Progenitor cell of endocrine pancreas (in vitro differentiated cells): ENCODE results near the gene PSMB9. TPM values are rescaled to one million over a fixed set of nuclear protein-coding genes. Genes with fewer than 3 reads are reported as not detected.

ENCODE experiments used
- DNase-seq: peaks from one replicate; pipeline ENCODE4 v3.0.0; 2021; ENCODE audit warnings: low spot score; ENCODE audit not compliant: unreplicated experiment
- H3K27ac Mint-ChIP-seq: 2 replicates; pipeline ENCODE4 v1.8.0; 2021; ENCODE audit warnings: mild to moderate bottlenecking, moderate library complexity, mixed read lengths
- H3K27me3 Mint-ChIP-seq: 2 replicates; pipeline ENCODE4 v1.8.0; 2021; ENCODE audit warnings: mixed read lengths
- H3K36me3 Mint-ChIP-seq: 2 replicates; pipeline ENCODE4 v1.8.0; 2022; ENCODE audit warnings: mixed read lengths; ENCODE audit not compliant: insufficient read depth
- H3K4me1 Mint-ChIP-seq: 2 replicates; pipeline ENCODE4 v1.8.0; 2021; ENCODE audit warnings: low read depth, mixed read lengths
- H3K4me3 Mint-ChIP-seq: 2 replicates; pipeline ENCODE4 v1.8.0; 2021; ENCODE audit warnings: low read depth, mild to moderate bottlenecking, moderate library complexity, mixed read lengths
- H3K9me3 Mint-ChIP-seq: 2 replicates; pipeline ENCODE4 v1.8.0; 2021; ENCODE audit warnings: low read depth, mixed read lengths
- total RNA-seq: library from RNA; stranded (reverse); gene quantifications from 2 replicates; pipeline ENCODE4 v1.2.1, GENCODE V29; 2021
- TF ChIP-seq, protein P1 (sequence below): fragments of 200-600 bp; sonication (generic); IDR thresholded peaks from one replicate; pipeline ENCODE4 v1.5.0; 2021; ENCODE audit warnings: antibody characterized with exemption, mild to moderate bottlenecking; ENCODE audit not compliant: unreplicated experiment

The PSMB9 gene
- total RNA-seq, 1 donor from 2014 or later: not detected

GRCh38 chr6:32894085-32895005 is 40.4 kb downstream of the PSMB9 start:
- H3K36me3 Mint-ChIP-seq: no peaks in the 10 kb centered on the region
- H3K27ac Mint-ChIP-seq: peak overlapping the region; percentile 99
- peaks cover 15% of the 10 kb centered on the region for H3K27me3 Mint-ChIP-seq
- peak overlapping the region; percentile 97 for H3K4me3 Mint-ChIP-seq
- H3K4me1 Mint-ChIP-seq: peaks cover 10% of the 10 kb centered on the region
- TF ChIP-seq, protein P1, sequence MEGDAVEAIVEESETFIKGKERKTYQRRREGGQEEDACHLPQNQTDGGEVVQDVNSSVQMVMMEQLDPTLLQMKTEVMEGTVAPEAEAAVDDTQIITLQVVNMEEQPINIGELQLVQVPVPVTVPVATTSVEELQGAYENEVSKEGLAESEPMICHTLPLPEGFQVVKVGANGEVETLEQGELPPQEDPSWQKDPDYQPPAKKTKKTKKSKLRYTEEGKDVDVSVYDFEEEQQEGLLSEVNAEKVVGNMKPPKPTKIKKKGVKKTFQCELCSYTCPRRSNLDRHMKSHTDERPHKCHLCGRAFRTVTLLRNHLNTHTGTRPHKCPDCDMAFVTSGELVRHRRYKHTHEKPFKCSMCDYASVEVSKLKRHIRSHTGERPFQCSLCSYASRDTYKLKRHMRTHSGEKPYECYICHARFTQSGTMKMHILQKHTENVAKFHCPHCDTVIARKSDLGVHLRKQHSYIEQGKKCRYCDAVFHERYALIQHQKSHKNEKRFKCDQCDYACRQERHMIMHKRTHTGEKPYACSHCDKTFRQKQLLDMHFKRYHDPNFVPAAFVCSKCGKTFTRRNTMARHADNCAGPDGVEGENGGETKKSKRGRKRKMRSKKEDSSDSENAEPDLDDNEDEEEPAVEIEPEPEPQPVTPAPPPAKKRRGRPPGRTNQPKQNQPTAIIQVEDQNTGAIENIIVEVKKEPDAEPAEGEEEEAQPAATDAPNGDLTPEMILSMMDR: peak; percentile 9
- no peaks in the 10 kb centered on the region for H3K9me3 Mint-ChIP-seq
- DNase-seq: peak; percentile 98

DNA sequence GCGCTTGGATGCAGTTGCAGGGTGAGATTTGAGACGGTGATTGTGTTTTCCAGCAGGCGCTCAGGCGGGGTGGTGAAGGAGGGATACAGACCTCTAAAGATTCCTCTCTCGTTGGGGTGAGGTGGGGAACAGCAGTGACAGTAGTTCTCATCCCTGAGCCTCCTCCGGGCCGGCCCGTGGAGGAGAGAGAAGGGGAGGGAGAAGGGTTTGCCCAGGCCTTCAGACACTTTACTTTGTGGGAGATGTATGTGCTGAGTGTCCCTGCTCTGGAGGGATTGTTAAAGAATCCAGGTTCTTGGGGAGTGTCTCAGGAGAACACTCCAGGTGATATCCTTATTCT is 41.0 kb downstream of the PSMB9 start:
- TF ChIP-seq, protein P1: no peak
- Mint-ChIP-seq H3K4me1 (peaks cover 10% of the 10 kb centered on the region), H3K27ac (peak overlapping the region; percentile 99)

GRCh38 chr6:32903952-32904351 is 50.0 kb downstream of the PSMB9 start:
- Mint-ChIP-seq H3K4me1 (no peaks in the 10 kb centered on the region), H3K4me3 (no peak overlapping the region), H3K36me3 (peaks cover 3% of the 10 kb centered on the region), H3K9me3 (no peaks in the 10 kb centered on the region), H3K27me3 (no peaks in the 10 kb centered on the region), H3K27ac (no peak overlapping the region)
- DNase-seq: no peak
- TF ChIP-seq, protein P1: no peak

More for the DNA sequence above, 41.0 kb downstream of the PSMB9 start:
- H3K27me3 Mint-ChIP-seq: peaks cover 8% of the 10 kb centered on the region
- H3K36me3 Mint-ChIP-seq: no peaks in the 10 kb centered on the region
- no peak for DNase-seq
- H3K9me3 Mint-ChIP-seq: no peaks in the 10 kb centered on the region
- peak overlapping the region; percentile 97 for H3K4me3 Mint-ChIP-seq

DNA sequence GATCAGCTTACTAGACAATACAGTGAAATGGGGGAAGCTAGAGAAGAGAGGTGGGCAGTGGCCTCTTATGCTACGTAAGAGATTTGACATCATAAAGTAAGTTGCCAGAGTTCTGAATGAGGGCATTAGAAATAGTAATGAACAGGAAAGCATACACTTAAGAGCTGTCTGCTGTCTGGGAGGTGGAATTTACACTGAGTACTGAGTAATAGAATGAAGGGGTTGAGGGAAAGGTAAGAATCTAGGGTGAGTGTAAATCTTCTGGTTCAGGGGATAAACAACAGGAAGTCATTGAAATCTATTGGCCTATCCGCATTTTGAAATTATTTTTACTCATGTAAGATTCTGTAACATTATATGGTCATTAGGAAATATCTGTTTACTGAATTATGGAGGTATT is 51.1 kb downstream of the PSMB9 start:
- Mint-ChIP-seq H3K27me3 (peaks cover 2% of the 10 kb centered on the region), H3K9me3 (no peaks in the 10 kb centered on the region), H3K4me1 (peaks cover 1% of the 10 kb centered on the region), H3K27ac (no peak overlapping the region), H3K36me3 (peaks cover 3% of the 10 kb centered on the region), H3K4me3 (no peak overlapping the region)
- TF ChIP-seq, protein P1: no peak
- DNase-seq: no peak

- no peak overlapping the region for H3K4me3 Mint-ChIP-seq
- no peaks in the 10 kb centered on the region for H3K36me3 Mint-ChIP-seq
- no peaks in the 10 kb centered on the region for H3K9me3 Mint-ChIP-seq
- H3K27me3 Mint-ChIP-seq: peaks cover 4% of the 10 kb centered on the region
- H3K4me1 Mint-ChIP-seq: peaks cover 1% of the 10 kb centered on the region
- TF ChIP-seq, protein P1: no peak
- DNase-seq: no peak
- no peak overlapping the region for H3K27ac Mint-ChIP-seq
These were observed 52.5 kb downstream of the PSMB9 start for GRCh38 chr6:32906539-32906938.
